LNCaP clone FGC (cell line): ENCODE measurements around the gene NCR3LG1.

ENCODE experiments used
- DNase-seq: peaks from one replicate; pipeline ENCODE4 v3.0.0-alpha.2; 2011; ENCODE audit warnings: low read depth
- H3K4me3 ChIP-seq: 2 replicates; pipeline ENCODE4 v1.5.1; 2011; ENCODE audit warnings: mild to moderate bottlenecking, low read depth, low read length, control low read depth
- CTCF ChIP-seq: IDR thresholded peaks from 2 replicates; pipeline ENCODE4 v1.5.1; 2012; ENCODE audit warnings: mild to moderate bottlenecking; ENCODE audit not compliant: control insufficient read depth, insufficient read depth; ENCODE audit errors: extremely low read depth

NCR3LG1 gene

GRCh38 chr11:17333799-17334586 is 17.6 kb upstream of the NCR3LG1 start:
- H3K4me3 ChIP-seq = no peak overlapping the region
- no peak for TF ChIP-seq CTCF
- DNase-seq = no peak

- no peak for DNase-seq
- TF ChIP-seq CTCF = no peak
- no peak overlapping the region for H3K4me3 ChIP-seq
Measured at GRCh38 chr11:17343257-17343656, 8.3 kb upstream of the NCR3LG1 start.

- no peak for DNase-seq
- TF ChIP-seq CTCF = no peak
- no peak overlapping the region for H3K4me3 ChIP-seq
Measured at GRCh38 chr11:17343907-17344306, 7.7 kb upstream of the NCR3LG1 start.

GRCh38 chr11:17347676-17348075 is 3.9 kb upstream of the NCR3LG1 start:
- no peak for DNase-seq

GRCh38 chr11:17350455-17351171 is 987 bp upstream of the NCR3LG1 start:
- TF ChIP-seq CTCF = no peak
- no peak for DNase-seq
- H3K4me3 ChIP-seq = no peak overlapping the region

More at GRCh38 chr11:17347676-17348075, 3.9 kb upstream of the NCR3LG1 start:
- TF ChIP-seq CTCF = no peak
- no peak overlapping the region for H3K4me3 ChIP-seq

GRCh38 chr11:17351172-17351509 is 459 bp upstream of the NCR3LG1 start:
- peak overlapping the region; percentile 64 for H3K4me3 ChIP-seq
- TF ChIP-seq CTCF = no peak
- no peak for DNase-seq
